Upper lobe of right lung (tissue), 1 donor: ENCODE measurements around the gene ZNF628. TPM values are rescaled to one million over a fixed set of nuclear protein-coding genes. Genes with fewer than 3 reads are reported as not detected.

Experiments
- ATAC-seq: fragments of 200-7000 bp; cut with Tn5 transposase; one replicate; pipeline ENCODE4 v1.9.1; 2020; ENCODE audit warnings: mild to moderate bottlenecking, moderate library complexity
- DNase-seq: peaks from one replicate; pipeline ENCODE4 v3.0.0-alpha.2; 2020
- H3K27ac ChIP-seq: fragments of 200-600 bp; one replicate; pipeline ENCODE4 v1.8.0; 2022
- H3K27me3 ChIP-seq: fragments of 200-600 bp; one replicate; pipeline ENCODE4 v1.8.0; 2022; ENCODE audit warnings: mild to moderate bottlenecking
- H3K36me3 ChIP-seq: fragments of 200-600 bp; one replicate; pipeline ENCODE4 v1.8.0; 2022
- H3K4me1 ChIP-seq: fragments of 200-600 bp; one replicate; pipeline ENCODE4 v1.8.0; 2022
- H3K4me3 ChIP-seq: fragments of 200-600 bp; one replicate; pipeline ENCODE4 v1.8.0; 2022; ENCODE audit warnings: mild to moderate bottlenecking
- H3K9me3 ChIP-seq: fragments of 200-600 bp; one replicate; pipeline ENCODE4 v1.8.0; 2022
- intact Hi-C: fragments of 100-400 bp; cut with DNase I; formaldehyde crosslinking; loops from one replicate; pipeline ENCODE4 v1.11.0; 2022
- total RNA-seq: library from RNA; stranded (reverse); fragmentation: NEBNext Ultra II Directional; extraction: Animal tissue kit (Norgen Biotek cat#: 25700); gene quantifications from one replicate; pipeline ENCODE4 v1.2.1, GENCODE V29; 2021
- TF ChIP-seq, protein P1 (sequence below): fragments of 200-600 bp; IDR thresholded peaks from one replicate; pipeline ENCODE4 v1.8.0; 2022; ENCODE audit warnings: antibody characterized with exemption
- donor health status: DM: no; HTN: yes; CAD: no; lungs with severe emphysema.

ZNF628 gene
- total RNA-seq, 1 donor from 2014 or later, result 10.2 TPM

DNA sequence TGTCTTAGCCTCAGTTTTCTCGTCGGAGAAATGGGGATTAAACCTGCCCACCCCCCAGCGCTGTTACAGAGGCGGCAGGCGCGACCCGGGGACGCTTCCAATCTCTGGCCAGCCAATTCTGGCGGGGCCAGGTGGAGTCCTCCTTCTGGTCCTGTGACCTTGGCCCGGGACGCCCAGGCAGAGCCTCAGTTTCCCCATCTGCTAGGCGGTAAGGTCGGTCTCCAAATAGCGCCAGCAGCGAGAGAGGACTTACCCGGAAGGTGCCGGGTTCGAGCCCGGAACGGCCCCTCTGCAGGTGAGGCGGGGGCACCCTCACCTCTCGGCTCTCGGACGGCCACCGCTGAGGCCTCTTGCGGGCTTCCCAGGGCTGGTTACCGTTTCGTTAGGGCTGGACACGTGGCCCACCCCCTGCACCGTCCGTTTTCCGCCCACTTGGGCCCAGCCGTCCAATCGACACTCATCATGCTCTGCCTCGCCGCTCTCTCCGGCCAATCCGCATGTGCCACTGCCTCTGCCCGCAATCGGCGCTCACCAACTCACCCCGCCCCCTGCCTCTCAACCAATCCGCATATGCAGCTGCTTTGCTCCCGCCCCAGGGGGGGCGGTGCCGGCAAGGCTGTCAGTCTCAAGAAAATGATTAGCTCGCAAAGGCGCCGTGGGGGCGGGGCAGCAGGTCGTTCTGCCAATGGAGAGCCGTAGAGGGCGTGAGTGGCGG lies 15.0 kb upstream of the ZNF628 start, which contains the start of gene ISOC2:
Gene ISOC2 (minus strand): TSS at position 384 of the 715 bp plus-strand sequence. CDS start 5,156 bp downstream, outside the sequence.
- Histone ChIP-seq H3K9me3 (no peaks in the 10 kb centered on the region), H3K27me3 (no peaks in the 10 kb centered on the region), H3K4me3 (peak within 1 kb of the TSS; percentile 73), H3K36me3 (no peaks in the 10 kb centered on the region), H3K4me1 (no peaks in the 10 kb centered on the region), H3K27ac (peak within 1 kb of the TSS; percentile 86)
- ATAC-seq, result peak; percentile 98
- TF ChIP-seq, protein P1, sequence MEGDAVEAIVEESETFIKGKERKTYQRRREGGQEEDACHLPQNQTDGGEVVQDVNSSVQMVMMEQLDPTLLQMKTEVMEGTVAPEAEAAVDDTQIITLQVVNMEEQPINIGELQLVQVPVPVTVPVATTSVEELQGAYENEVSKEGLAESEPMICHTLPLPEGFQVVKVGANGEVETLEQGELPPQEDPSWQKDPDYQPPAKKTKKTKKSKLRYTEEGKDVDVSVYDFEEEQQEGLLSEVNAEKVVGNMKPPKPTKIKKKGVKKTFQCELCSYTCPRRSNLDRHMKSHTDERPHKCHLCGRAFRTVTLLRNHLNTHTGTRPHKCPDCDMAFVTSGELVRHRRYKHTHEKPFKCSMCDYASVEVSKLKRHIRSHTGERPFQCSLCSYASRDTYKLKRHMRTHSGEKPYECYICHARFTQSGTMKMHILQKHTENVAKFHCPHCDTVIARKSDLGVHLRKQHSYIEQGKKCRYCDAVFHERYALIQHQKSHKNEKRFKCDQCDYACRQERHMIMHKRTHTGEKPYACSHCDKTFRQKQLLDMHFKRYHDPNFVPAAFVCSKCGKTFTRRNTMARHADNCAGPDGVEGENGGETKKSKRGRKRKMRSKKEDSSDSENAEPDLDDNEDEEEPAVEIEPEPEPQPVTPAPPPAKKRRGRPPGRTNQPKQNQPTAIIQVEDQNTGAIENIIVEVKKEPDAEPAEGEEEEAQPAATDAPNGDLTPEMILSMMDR, result no peak
- intact Hi-C loops, result no loop called here
- DNase-seq, result peak; percentile 100

DNA sequence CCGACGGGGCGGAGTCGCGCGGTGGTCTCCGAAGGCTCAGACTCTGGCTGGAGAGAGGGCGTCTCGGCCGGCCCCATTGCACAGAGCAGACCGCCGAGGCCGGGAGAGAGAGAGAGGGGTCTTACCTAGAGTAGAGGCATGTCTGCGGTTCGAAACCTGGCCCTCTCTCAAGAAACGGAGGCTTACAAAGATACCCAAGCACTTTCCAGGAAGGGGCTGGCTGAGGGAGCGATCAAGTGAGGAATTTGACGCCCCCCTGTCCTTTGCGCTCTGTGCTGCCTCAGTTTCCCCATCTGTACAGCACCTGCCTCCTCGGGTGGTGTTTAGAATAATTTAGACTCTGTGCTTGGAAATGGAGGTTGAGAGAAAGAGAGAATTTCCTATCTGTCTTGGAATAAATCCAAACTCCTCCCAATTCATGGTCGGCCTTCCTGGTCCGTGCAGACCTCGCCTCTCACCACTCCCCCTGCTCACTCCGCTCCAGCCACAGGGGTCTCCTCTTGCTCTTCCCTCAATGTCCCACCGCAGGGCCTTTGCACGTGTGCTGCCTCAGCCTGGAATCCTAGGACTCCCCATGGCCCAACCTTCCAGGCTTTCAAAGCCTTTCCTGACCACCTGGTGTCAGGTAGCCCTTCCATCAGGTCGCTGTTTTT lies 14.3 kb upstream of the ZNF628 start:
- no peaks in the 10 kb centered on the region for H3K27me3 ChIP-seq
- no peaks in the 10 kb centered on the region for H3K9me3 ChIP-seq
- H3K27ac ChIP-seq, result peak overlapping the region; percentile 86
- no peaks in the 10 kb centered on the region for H3K4me1 ChIP-seq
- no peaks in the 10 kb centered on the region for H3K36me3 ChIP-seq
- intact Hi-C loops, result no loop called here
- peak overlapping the region; percentile 73 for H3K4me3 ChIP-seq
- TF ChIP-seq, protein P1, result no peak
- DNase-seq (no peak), ATAC-seq (no peak)

DNA sequence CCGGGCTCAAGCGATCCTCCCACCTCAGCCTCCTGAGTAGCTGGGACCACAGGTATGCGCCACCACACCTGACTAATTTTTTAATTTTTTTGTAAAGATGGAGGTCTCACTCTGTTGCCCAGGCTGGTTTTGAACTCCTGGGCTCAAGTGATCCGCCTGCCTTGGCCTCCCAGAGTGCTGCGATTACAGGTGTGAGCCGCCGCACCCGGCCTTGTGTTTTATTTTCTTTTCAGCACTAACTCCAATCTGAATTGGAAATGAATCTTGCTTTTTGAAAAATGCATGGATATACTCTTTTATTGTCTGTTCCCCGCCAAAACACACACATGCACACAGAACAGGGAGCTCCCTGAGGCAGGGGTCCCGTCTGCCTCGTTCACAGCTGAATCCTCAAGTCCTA lies 13.7 kb upstream of the ZNF628 start:
- no peaks in the 10 kb centered on the region for H3K9me3 ChIP-seq
- H3K27me3 ChIP-seq, result no peaks in the 10 kb centered on the region
- intact Hi-C loops, result no loop called here
- H3K4me3 ChIP-seq, result peak overlapping the region; percentile 73
- ATAC-seq (no peak), DNase-seq (no peak)
- no peak overlapping the region for H3K27ac ChIP-seq
- peaks cover 5% of the 10 kb centered on the region for H3K4me1 ChIP-seq
- TF ChIP-seq, protein P1, result no peak
- H3K36me3 ChIP-seq, result no peaks in the 10 kb centered on the region

DNA sequence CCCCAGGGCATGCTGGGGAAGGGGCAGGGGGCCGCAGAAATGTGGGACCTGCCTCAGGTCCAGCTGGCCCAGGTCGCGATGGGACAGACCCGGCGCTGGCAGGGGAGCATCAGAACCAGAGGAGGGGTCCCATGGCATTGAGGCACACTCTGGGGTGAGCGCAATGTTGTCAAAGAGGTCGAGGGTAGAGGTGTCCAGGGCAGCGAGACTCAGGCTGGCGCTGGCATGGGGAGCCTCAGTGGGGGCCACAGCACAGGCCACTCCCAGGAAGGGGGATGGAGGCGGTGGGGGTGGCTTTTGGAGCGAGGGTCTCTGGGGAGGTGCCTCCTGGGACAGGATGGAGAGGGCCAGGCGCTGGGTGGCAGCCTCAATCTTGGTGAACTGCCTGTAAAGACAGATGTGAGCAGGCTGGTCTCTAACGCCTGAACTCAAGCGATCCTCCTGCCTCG lies 12.8 kb upstream of the ZNF628 start:
- intact Hi-C loops, result no loop called here
- Histone ChIP-seq H3K4me3 (no peak overlapping the region), H3K27me3 (no peaks in the 10 kb centered on the region), H3K9me3 (no peaks in the 10 kb centered on the region), H3K27ac (no peak overlapping the region), H3K4me1 (peaks cover 8% of the 10 kb centered on the region), H3K36me3 (no peaks in the 10 kb centered on the region)
- TF ChIP-seq, protein P1, result no peak
- ATAC-seq, result no peak
- no peak for DNase-seq

DNA sequence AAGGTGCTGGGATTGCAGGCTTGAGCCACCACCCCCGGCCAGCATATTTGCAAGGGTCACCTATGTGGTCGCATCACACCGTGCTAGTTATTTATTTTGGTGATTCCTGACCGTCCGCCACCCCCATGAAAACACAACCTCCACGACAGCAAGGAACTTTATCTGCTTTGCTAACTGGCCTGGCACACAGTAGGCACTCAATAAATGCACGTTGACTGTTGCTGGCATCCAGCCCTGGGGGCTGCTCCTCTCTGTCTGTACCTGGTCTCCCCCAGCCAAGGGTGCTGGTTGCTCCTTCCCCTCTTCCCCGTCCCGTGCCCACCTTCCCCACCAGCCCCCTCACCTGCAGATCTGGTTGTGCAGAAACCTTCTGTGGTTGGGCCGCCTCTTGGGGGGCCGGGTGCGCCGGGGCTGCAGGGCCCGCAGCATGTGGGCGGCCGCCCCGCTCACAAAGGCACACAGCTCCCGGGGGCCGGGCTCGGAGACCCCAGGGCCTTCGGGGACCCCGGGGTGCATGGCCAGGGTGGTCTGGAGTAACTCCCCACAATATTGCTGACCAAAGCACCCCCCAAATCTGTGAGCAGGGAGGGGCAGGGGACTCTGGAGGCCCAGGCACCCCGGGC lies 12.3 kb upstream of the ZNF628 start:
- H3K9me3 ChIP-seq, result no peaks in the 10 kb centered on the region
- H3K4me3 ChIP-seq, result no peak overlapping the region
- no peak for ATAC-seq
- TF ChIP-seq, protein P1, result no peak
- intact Hi-C loops, result no loop called here
- DNase-seq, result no peak
- H3K27ac ChIP-seq, result no peak overlapping the region
- no peaks in the 10 kb centered on the region for H3K36me3 ChIP-seq
- no peaks in the 10 kb centered on the region for H3K27me3 ChIP-seq
- peaks cover 8% of the 10 kb centered on the region for H3K4me1 ChIP-seq
